Left renal pelvis (tissue), 4 donors: ENCODE results near the gene PEX7. TPM values are rescaled to one million over a fixed set of nuclear protein-coding genes. Genes with fewer than 3 reads are reported as not detected.
"Not testable (repeated sequence)": the region's sequence is repeated elsewhere in the genome, so short reads cannot be mapped to it uniquely, and the experiment has no call there.

Experiments used
- DNase-seq, 4 donors: peaks; one replicate each; pipeline ENCODE4 v3.0.0-alpha.2; 2013; ENCODE audit warnings: low read depth in 4 of 4, low spot score in 3 of 4
- polyA plus RNA-seq, 4 donors: library from polyadenylated mRNA; unstranded; fragments of 120-200 nt; gene quantifications; one replicate each; pipeline ENCODE4 v1.2.1, GENCODE V29; 2013; ENCODE audit not compliant: insufficient read length in 4 of 4

The PEX7 gene
- polyA plus RNA-seq, 4 donors: 5.6 to 14.6 (median 12.3) TPM

GRCh38 chr6:136945711-136946121, 123.3 kb downstream of the PEX7 start:
- DNase-seq: no peak

- DNase-seq: no peak
These were observed 124.6 kb downstream of the PEX7 start for GRCh38 chr6:136947037-136947436.

GRCh38 chr6:136949957-136950356, 127.6 kb downstream of the PEX7 start:
- DNase-seq: not testable (repeated sequence)

GRCh38 chr6:136950436-136951126, 128.2 kb downstream of the PEX7 start:
- no peak for DNase-seq

- DNase-seq: no peak
These were observed 130.4 kb downstream of the PEX7 start for GRCh38 chr6:136952714-136953260.

GRCh38 chr6:136955123-136955522, 132.7 kb downstream of the PEX7 start:
- no peak for DNase-seq

GRCh38 chr6:136956590-136957544, 134.5 kb downstream of the PEX7 start:
- DNase-seq: no peak

- no peak for DNase-seq
These were observed 135.8 kb downstream of the PEX7 start for GRCh38 chr6:136958168-136958567.

GRCh38 chr6:136959471-136959891, 137.1 kb downstream of the PEX7 start:
- no peak for DNase-seq

GRCh38 chr6:136959935-136960334, 137.5 kb downstream of the PEX7 start:
- not testable (repeated sequence) for DNase-seq

- no peak for DNase-seq
These were observed 138.4 kb downstream of the PEX7 start for GRCh38 chr6:136960781-136961180.

- DNase-seq: no peak
These were observed 139.5 kb downstream of the PEX7 start for GRCh38 chr6:136961848-136962247.

- DNase-seq: no peak
These were observed 140.3 kb downstream of the PEX7 start for GRCh38 chr6:136962661-136963060.

- DNase-seq: no peak
These were observed 140.9 kb downstream of the PEX7 start for GRCh38 chr6:136963259-136963658.

Other genes with a start within 250 kb of the PEX7 start
- 1 to 10 TPM; 2.9 to 8.2 (median 7.1) TPM for gene MAP3K5, start 30.1 kb upstream of the PEX7 start, polyA plus RNA-seq
- gene SLC35D3, start 99.7 kb downstream of the PEX7 start, polyA plus RNA-seq: under 1 TPM in 3 of 4 donors, not detected in 1; 0.07 to 0.12 (median 0.11) TPM
- 1 to 10 TPM in 3 of 4 donors, under 1 TPM in 1; 0.63 to 2.0 (median 1.6) TPM for gene IL20RA, start 222.4 kb downstream of the PEX7 start, polyA plus RNA-seq